Measurements from ENCODE around the gene GBF1.

GRCh38 chr10:102403115-102403514, 157.8 kb downstream of the GBF1 start:
- TF ChIP-seq CTCF (IDR thresholded peaks at IDR 0.05 in 8 of 11, conservative IDR thresholded peaks at IDR 0.05 in 3 of 11) = no peak
- TF ChIP-seq POLR2AphosphoS5 (IDR thresholded peaks at IDR 0.05) = no peak
- no peak for TF ChIP-seq POLR2A (IDR thresholded peaks at IDR 0.05)

Measured in spleen (tissue), 7 donors.